Progenitor cell of endocrine pancreas (in vitro differentiated cells): ENCODE results near the gene RARA. TPM values are rescaled to one million over a fixed set of nuclear protein-coding genes. Genes with fewer than 3 reads are reported as not detected.

Source experiments
- DNase-seq: peaks from one replicate; pipeline ENCODE4 v3.0.0; 2021; ENCODE audit warnings: low spot score; ENCODE audit not compliant: unreplicated experiment
- H3K27ac Mint-ChIP-seq: 2 replicates; pipeline ENCODE4 v1.8.0; 2021; ENCODE audit warnings: mild to moderate bottlenecking, moderate library complexity, mixed read lengths
- H3K27me3 Mint-ChIP-seq: 2 replicates; pipeline ENCODE4 v1.8.0; 2021; ENCODE audit warnings: mixed read lengths
- H3K36me3 Mint-ChIP-seq: 2 replicates; pipeline ENCODE4 v1.8.0; 2022; ENCODE audit warnings: mixed read lengths; ENCODE audit not compliant: insufficient read depth
- H3K4me1 Mint-ChIP-seq: 2 replicates; pipeline ENCODE4 v1.8.0; 2021; ENCODE audit warnings: low read depth, mixed read lengths
- H3K4me3 Mint-ChIP-seq: 2 replicates; pipeline ENCODE4 v1.8.0; 2021; ENCODE audit warnings: low read depth, mild to moderate bottlenecking, moderate library complexity, mixed read lengths
- H3K9me3 Mint-ChIP-seq: 2 replicates; pipeline ENCODE4 v1.8.0; 2021; ENCODE audit warnings: low read depth, mixed read lengths
- CTCF ChIP-seq: fragments of 200-600 bp; sonication (generic); IDR thresholded peaks from one replicate; pipeline ENCODE4 v1.5.0; 2021; ENCODE audit warnings: antibody characterized with exemption, mild to moderate bottlenecking; ENCODE audit not compliant: unreplicated experiment
- total RNA-seq: library from RNA; stranded (reverse); gene quantifications from 2 replicates; pipeline ENCODE4 v1.2.1, GENCODE V29; 2021

Gene RARA
- total RNA-seq, 1 donor from 2014 or later: 50.8 TPM

- no peak overlapping the region for H3K4me3 Mint-ChIP-seq
- TF ChIP-seq CTCF: peak; percentile 62
- peaks cover 19% of the 10 kb centered on the region for H3K4me1 Mint-ChIP-seq
- no peaks in the 10 kb centered on the region for H3K27me3 Mint-ChIP-seq
- DNase-seq: no peak
- no peak overlapping the region for H3K27ac Mint-ChIP-seq
- no peaks in the 10 kb centered on the region for H3K9me3 Mint-ChIP-seq
- peaks cover 10% of the 10 kb centered on the region for H3K36me3 Mint-ChIP-seq
Observed at GRCh38 chr17:40290629-40291280, 18.2 kb upstream of the RARA start.

GRCh38 chr17:40291281-40291664, 17.7 kb upstream of the RARA start:
- Mint-ChIP-seq H3K4me1 (peaks cover 19% of the 10 kb centered on the region), H3K4me3 (no peak overlapping the region), H3K9me3 (no peaks in the 10 kb centered on the region), H3K27ac (no peak overlapping the region), H3K36me3 (peaks cover 11% of the 10 kb centered on the region), H3K27me3 (no peaks in the 10 kb centered on the region)
- no peak for TF ChIP-seq CTCF
- no peak for DNase-seq

- peaks cover 4% of the 10 kb centered on the region for H3K4me1 Mint-ChIP-seq
- DNase-seq: no peak
- H3K27ac Mint-ChIP-seq: no peak overlapping the region
- H3K36me3 Mint-ChIP-seq: peaks cover 13% of the 10 kb centered on the region
- TF ChIP-seq CTCF: no peak
- H3K4me3 Mint-ChIP-seq: no peak overlapping the region
- no peaks in the 10 kb centered on the region for H3K9me3 Mint-ChIP-seq
- H3K27me3 Mint-ChIP-seq: no peaks in the 10 kb centered on the region
Observed at GRCh38 chr17:40293363-40293762, 15.6 kb upstream of the RARA start.

- Mint-ChIP-seq H3K27me3 (no peaks in the 10 kb centered on the region), H3K36me3 (peaks cover 12% of the 10 kb centered on the region), H3K9me3 (no peaks in the 10 kb centered on the region), H3K4me1 (no peaks in the 10 kb centered on the region), H3K4me3 (no peak overlapping the region), H3K27ac (no peak overlapping the region)
- DNase-seq: no peak
- TF ChIP-seq CTCF: no peak
Observed at GRCh38 chr17:40295488-40296436, 13.2 kb upstream of the RARA start.

- TF ChIP-seq CTCF: no peak
- Mint-ChIP-seq H3K36me3 (peaks cover 13% of the 10 kb centered on the region), H3K27me3 (no peaks in the 10 kb centered on the region), H3K9me3 (no peaks in the 10 kb centered on the region), H3K4me1 (no peaks in the 10 kb centered on the region), H3K27ac (no peak overlapping the region), H3K4me3 (no peak overlapping the region)
- no peak for DNase-seq
Observed at GRCh38 chr17:40297511-40297910, 11.5 kb upstream of the RARA start.
